ENCODE data around the gene CDKN2AIPNL.

- TF ChIP-seq, protein P1, sequence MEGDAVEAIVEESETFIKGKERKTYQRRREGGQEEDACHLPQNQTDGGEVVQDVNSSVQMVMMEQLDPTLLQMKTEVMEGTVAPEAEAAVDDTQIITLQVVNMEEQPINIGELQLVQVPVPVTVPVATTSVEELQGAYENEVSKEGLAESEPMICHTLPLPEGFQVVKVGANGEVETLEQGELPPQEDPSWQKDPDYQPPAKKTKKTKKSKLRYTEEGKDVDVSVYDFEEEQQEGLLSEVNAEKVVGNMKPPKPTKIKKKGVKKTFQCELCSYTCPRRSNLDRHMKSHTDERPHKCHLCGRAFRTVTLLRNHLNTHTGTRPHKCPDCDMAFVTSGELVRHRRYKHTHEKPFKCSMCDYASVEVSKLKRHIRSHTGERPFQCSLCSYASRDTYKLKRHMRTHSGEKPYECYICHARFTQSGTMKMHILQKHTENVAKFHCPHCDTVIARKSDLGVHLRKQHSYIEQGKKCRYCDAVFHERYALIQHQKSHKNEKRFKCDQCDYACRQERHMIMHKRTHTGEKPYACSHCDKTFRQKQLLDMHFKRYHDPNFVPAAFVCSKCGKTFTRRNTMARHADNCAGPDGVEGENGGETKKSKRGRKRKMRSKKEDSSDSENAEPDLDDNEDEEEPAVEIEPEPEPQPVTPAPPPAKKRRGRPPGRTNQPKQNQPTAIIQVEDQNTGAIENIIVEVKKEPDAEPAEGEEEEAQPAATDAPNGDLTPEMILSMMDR (conservative IDR thresholded peaks at IDR 0.05 in 1 of 2, IDR thresholded peaks at IDR 0.05 in 1 of 2; ENCODE audit: low read depth in 1 of 2, low read length in 2 of 2), result no peak
- no peak for TF ChIP-seq EZH2 (IDR thresholded peaks at IDR 0.05; ENCODE audit: low read length, missing control alignments)
Observed at GRCh38 chr5:134439210-134439654, 27.6 kb upstream of the CDKN2AIPNL start.
